Measurements from ENCODE around the gene ABL1. TPM values are rescaled to one million over a fixed set of nuclear protein-coding genes. Genes with fewer than 3 reads are reported as not detected.
A peak's percentile ranks its signal among the peaks of the same experiment; 100 is the strongest.

Gene ABL1
- total RNA-seq, 1 donor from 2014 or later = 52.1 TPM

- TF ChIP-seq CTCF (IDR thresholded peaks at IDR 0.05) = no peak
- no peaks in the 10 kb centered on the region for H3K9me3 ChIP-seq
- DNase-seq (no peak), ATAC-seq (no peak)
- H3K4me1 ChIP-seq = no peaks in the 10 kb centered on the region
- no peak within 1 kb of the TSS for H3K4me3 ChIP-seq
- peaks cover 4% of the 10 kb centered on the region for H3K27me3 ChIP-seq
- intact Hi-C loops (cut with DNase I) = no loop called here
- no peak within 1 kb of the TSS for H3K27ac ChIP-seq
- peaks cover 11% of the 10 kb centered on the region for H3K36me3 ChIP-seq
These were observed 61.4 kb downstream of the ABL1 start, which contains the start of gene QRFP for GRCh38 chr9:130896233-130897014. QRFP (minus strand) TSS chr9:130896812; CDS start chr9:130893838, 2,974 bp downstream.

GRCh38 chr9:130897105-130897751 lies 62.2 kb downstream of the ABL1 start:
- DNase-seq (no peak), ATAC-seq (no peak)
- Histone ChIP-seq H3K4me1 (no peaks in the 10 kb centered on the region), H3K4me3 (no peak overlapping the region), H3K27ac (no peak overlapping the region), H3K36me3 (peaks cover 8% of the 10 kb centered on the region), H3K9me3 (no peaks in the 10 kb centered on the region), H3K27me3 (peaks cover 8% of the 10 kb centered on the region)
- TF ChIP-seq CTCF (IDR thresholded peaks at IDR 0.05) = no peak
- intact Hi-C loops (cut with DNase I) = no loop called here

- DNase-seq = peak; percentile 60
- Histone ChIP-seq H3K27me3 (peaks cover 15% of the 10 kb centered on the region), H3K36me3 (peaks cover under 1% of the 10 kb centered on the region), H3K9me3 (no peaks in the 10 kb centered on the region), H3K4me3 (no peak overlapping the region), H3K4me1 (no peaks in the 10 kb centered on the region), H3K27ac (no peak overlapping the region)
- ATAC-seq = no peak
- no peak for TF ChIP-seq CTCF (IDR thresholded peaks at IDR 0.05)
- intact Hi-C loops (cut with DNase I) = no loop called here
These were observed 62.9 kb downstream of the ABL1 start for GRCh38 chr9:130897848-130898551.

DNA sequence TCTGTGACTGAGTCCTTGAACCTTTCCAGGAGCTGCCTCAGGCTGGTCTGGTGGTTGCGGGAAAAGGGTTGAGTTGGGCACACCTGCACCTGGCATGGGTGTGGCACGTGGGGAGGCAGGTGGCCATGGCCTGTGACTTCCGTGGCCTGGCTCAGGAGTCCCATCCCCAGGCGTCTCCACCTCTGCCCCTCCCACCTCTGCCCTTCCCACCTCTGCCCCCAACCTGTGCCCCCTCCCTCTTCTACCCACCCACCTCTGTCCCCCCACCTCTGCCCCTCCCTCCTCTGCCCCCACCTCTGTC lies 63.4 kb downstream of the ABL1 start:
- intact Hi-C loops (cut with DNase I) = no loop called here

More for the DNA sequence above, 63.4 kb downstream of the ABL1 start:
- no peak for DNase-seq
- no peak overlapping the region for H3K4me3 ChIP-seq
- H3K27ac ChIP-seq = no peak overlapping the region
- peaks cover 20% of the 10 kb centered on the region for H3K27me3 ChIP-seq
- ATAC-seq = no peak
- H3K9me3 ChIP-seq = no peaks in the 10 kb centered on the region
- no peaks in the 10 kb centered on the region for H3K36me3 ChIP-seq
- no peaks in the 10 kb centered on the region for H3K4me1 ChIP-seq
- TF ChIP-seq CTCF (IDR thresholded peaks at IDR 0.05) = no peak
